Hematopoietic multipotent progenitor cell treated with erythropoietin and hydrocortisone succinate and interleukin-3 and kit ligand, for 4 days (in vitro differentiated cells): ENCODE measurements around the gene FBXO30.

Experiments
- DNase-seq: peaks from one replicate; pipeline ENCODE4 v3.0.0-alpha.2; 2015

The FBXO30 gene

GRCh38 chr6:145814501-145815308, at the start of gene FBXO30:
Gene FBXO30, minus strand, starts transcription at chr6:145814795. Its CDS starts 8,390 bp downstream, at chr6:145806405.
- DNase-seq: peak; percentile 95

GRCh38 chr6:145863988-145864616, 49.5 kb upstream of the FBXO30 start:
- DNase-seq: peak; percentile 51

- DNase-seq: peak; percentile 36
Observed at GRCh38 chr6:145863366-145863765, 48.8 kb upstream of the FBXO30 start.

GRCh38 chr6:145860562-145860961, 46.0 kb upstream of the FBXO30 start:
- DNase-seq: no peak

- no peak for DNase-seq
Observed at GRCh38 chr6:145850671-145851070, 36.1 kb upstream of the FBXO30 start.

- DNase-seq: no peak
Observed at GRCh38 chr6:145848541-145848940, 33.9 kb upstream of the FBXO30 start.

GRCh38 chr6:145845557-145845956, 31.0 kb upstream of the FBXO30 start:
- no peak for DNase-seq

GRCh38 chr6:145844933-145845540, 30.4 kb upstream of the FBXO30 start:
- DNase-seq: no peak

GRCh38 chr6:145842693-145843546, 28.3 kb upstream of the FBXO30 start:
- no peak for DNase-seq

- no peak for DNase-seq
Observed at GRCh38 chr6:145841668-145842067, 27.1 kb upstream of the FBXO30 start.

GRCh38 chr6:145839653-145840052, 25.1 kb upstream of the FBXO30 start:
- DNase-seq: no peak

- DNase-seq: no peak
Observed at GRCh38 chr6:145838305-145838704, 23.7 kb upstream of the FBXO30 start.

GRCh38 chr6:145836772-145837171, 22.2 kb upstream of the FBXO30 start:
- no peak for DNase-seq

- DNase-seq: no peak
Observed at GRCh38 chr6:145836170-145836569, 21.6 kb upstream of the FBXO30 start.

GRCh38 chr6:145830612-145831011, 16.0 kb upstream of the FBXO30 start:
- DNase-seq: no peak

- no peak for DNase-seq
Observed at GRCh38 chr6:145829950-145830349, 15.4 kb upstream of the FBXO30 start.

- DNase-seq: no peak
Observed at GRCh38 chr6:145829102-145829501, 14.5 kb upstream of the FBXO30 start.

GRCh38 chr6:145824344-145824743, 9.7 kb upstream of the FBXO30 start:
- DNase-seq: no peak

- peak; percentile 15 for DNase-seq
Observed at GRCh38 chr6:145823328-145823944, 8.8 kb upstream of the FBXO30 start.

GRCh38 chr6:145822456-145822855, 7.9 kb upstream of the FBXO30 start:
- DNase-seq: no peak

- no peak for DNase-seq
Observed at GRCh38 chr6:145819994-145820393, 5.4 kb upstream of the FBXO30 start.

GRCh38 chr6:145818796-145819195, 4.2 kb upstream of the FBXO30 start:
- DNase-seq: no peak

- no peak for DNase-seq
Observed at GRCh38 chr6:145816392-145816791, 1.8 kb upstream of the FBXO30 start.
